GM12872 (cell line): Measurements from ENCODE around the gene TMED8.

Experiments
- TF ChIP-seq, protein P1 (sequence below): IDR thresholded peaks from 3 replicates; pipeline ENCODE4 v1.5.1; 2011; ENCODE audit warnings: low read depth, mild to moderate bottlenecking, low read length, moderate library complexity; ENCODE audit not compliant: insufficient read depth

Gene TMED8

GRCh38 chr14:77301103-77301502 is 75.8 kb downstream of the TMED8 start:
- TF ChIP-seq, protein P1, sequence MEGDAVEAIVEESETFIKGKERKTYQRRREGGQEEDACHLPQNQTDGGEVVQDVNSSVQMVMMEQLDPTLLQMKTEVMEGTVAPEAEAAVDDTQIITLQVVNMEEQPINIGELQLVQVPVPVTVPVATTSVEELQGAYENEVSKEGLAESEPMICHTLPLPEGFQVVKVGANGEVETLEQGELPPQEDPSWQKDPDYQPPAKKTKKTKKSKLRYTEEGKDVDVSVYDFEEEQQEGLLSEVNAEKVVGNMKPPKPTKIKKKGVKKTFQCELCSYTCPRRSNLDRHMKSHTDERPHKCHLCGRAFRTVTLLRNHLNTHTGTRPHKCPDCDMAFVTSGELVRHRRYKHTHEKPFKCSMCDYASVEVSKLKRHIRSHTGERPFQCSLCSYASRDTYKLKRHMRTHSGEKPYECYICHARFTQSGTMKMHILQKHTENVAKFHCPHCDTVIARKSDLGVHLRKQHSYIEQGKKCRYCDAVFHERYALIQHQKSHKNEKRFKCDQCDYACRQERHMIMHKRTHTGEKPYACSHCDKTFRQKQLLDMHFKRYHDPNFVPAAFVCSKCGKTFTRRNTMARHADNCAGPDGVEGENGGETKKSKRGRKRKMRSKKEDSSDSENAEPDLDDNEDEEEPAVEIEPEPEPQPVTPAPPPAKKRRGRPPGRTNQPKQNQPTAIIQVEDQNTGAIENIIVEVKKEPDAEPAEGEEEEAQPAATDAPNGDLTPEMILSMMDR: peak; percentile 90

DNA sequence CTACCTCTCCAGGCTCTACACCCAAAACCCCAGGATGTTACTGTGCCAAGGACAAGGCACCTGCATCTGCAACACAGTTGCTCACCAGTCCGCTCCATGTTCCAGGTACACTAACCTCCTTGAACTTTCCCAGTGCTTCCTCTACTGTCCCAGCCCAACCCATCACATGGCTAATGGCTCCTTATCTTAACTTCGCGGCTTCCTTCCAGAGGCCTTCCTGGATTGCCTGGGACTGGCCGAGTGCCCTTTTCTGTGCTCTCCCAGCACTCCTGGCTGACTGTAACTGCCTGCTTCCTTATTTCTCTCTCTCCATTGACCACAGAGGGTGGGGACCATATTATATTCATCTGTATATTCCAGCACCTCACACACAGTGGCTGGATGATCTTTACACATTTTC is 77.1 kb downstream of the TMED8 start:
- TF ChIP-seq, protein P1: no peak

DNA sequence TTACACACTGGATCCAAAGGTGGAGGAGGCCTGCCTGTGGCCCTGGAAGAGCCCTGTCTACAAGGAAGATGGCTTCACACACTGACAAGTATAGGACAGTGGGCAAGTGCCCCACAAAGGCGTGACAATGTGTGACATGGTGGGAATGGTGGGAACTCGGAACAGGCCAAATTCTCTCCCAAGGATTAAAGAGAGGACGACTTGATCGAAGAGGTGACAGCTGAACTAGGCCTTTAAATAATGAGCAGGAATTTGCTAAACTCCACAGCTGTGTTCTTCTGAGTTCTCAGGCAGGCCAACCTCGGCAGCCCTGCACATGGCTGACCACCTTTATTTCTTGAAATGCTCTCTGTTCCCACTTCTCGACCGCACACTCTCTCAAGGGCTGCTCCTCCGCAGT is 80.0 kb downstream of the TMED8 start:
- TF ChIP-seq, protein P1: no peak

- TF ChIP-seq, protein P1: no peak
These were observed 80.7 kb downstream of the TMED8 start for GRCh38 chr14:77296155-77296554.

GRCh38 chr14:77290705-77291104 is 86.2 kb downstream of the TMED8 start:
- TF ChIP-seq, protein P1: peak; percentile 33; the same call in 2 of the 3 replicates

DNA sequence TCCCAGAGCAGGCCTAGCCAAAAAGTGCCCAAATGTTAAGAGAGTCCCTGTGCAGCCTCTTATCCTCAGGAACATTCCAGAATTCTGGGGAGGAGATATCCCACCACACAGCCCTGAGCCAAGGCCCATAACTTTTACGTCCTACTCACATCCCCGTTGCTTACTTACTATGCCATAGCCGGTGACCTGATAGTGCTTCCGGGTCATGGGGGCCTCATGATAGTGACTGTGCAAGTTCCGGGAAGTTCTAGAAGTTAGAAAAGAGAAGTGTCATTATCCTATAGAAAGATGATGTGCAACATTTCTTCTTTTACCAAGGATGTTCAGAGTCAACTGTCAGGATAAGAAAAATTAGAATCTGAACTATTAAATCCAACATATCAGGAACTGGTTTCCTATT is 90.3 kb downstream of the TMED8 start:
- TF ChIP-seq, protein P1: no peak
